Left kidney (tissue), 8 donors: ENCODE measurements around the gene PRIM2. TPM values are rescaled to one million over a fixed set of nuclear protein-coding genes. Genes with fewer than 3 reads are reported as not detected.
"Not testable (repeated sequence)": the region's sequence is repeated elsewhere in the genome, so short reads cannot be mapped to it uniquely, and the experiment has no call there.

Experiments
- DNase-seq: peaks from one replicate; pipeline ENCODE4 v3.0.0-alpha.2; 2013
- long read RNA-seq, 8 donors: transcript quantifications; one replicate each; lab custom pipeline, GENCODE V29; 2026
- polyA plus RNA-seq: library from polyadenylated mRNA; unstranded; fragments of 120-200 nt; gene quantifications from one replicate; pipeline ENCODE4 v1.2.1, GENCODE V29; 2013; ENCODE audit not compliant: insufficient read length

Gene PRIM2
- polyA plus RNA-seq, result 23.0 TPM
- long read RNA-seq, donor 1, partial matches to known transcripts, result 8 of 11 reads
- long read RNA-seq, donor 1, other reads (novel, unspliced or antisense), result 0 of 11 reads
- long read RNA-seq, donor 2, partial matches to known transcripts, result 0 of 2 reads
- long read RNA-seq, donor 2, other reads (novel, unspliced or antisense), result 0 of 2 reads
- long read RNA-seq, donor 3, partial matches to known transcripts, result 0 of 1 reads
- long read RNA-seq, donor 3, other reads (novel, unspliced or antisense), result 0 of 1 reads
- long read RNA-seq, donor 4, result 0 reads
- long read RNA-seq, donor 5, partial matches to known transcripts, result 0 of 3 reads
- long read RNA-seq, donor 5, other reads (novel, unspliced or antisense), result 0 of 3 reads
- long read RNA-seq, donor 6, partial matches to known transcripts, result 0 of 5 reads
- long read RNA-seq, donor 6, other reads (novel, unspliced or antisense), result 0 of 5 reads
- long read RNA-seq, donor 7, transcript PRIM2-207 (14 exons, 2,308 nt), result major isoform, 6 of 6 reads
- long read RNA-seq, donor 7, partial matches to known transcripts, result 0 of 6 reads
- long read RNA-seq, donor 7, other reads (novel, unspliced or antisense), result 0 of 6 reads
- long read RNA-seq, donor 8, partial matches to known transcripts, result 0 of 4 reads
- long read RNA-seq, donor 8, other reads (novel, unspliced or antisense), result 0 of 4 reads

- DNase-seq, result peak; percentile 82
Observed at GRCh38 chr6:57317060-57317943, at the start of gene PRIM2. Gene PRIM2, plus strand, starts transcription at chr6:57317630. Its CDS starts 816 bp downstream, at chr6:57318446.

GRCh38 chr6:57268294-57268640 lies 49.2 kb upstream of the PRIM2 start:
- DNase-seq, result no peak

- DNase-seq, result not testable (repeated sequence)
Observed at GRCh38 chr6:57274113-57274824, 43.2 kb upstream of the PRIM2 start.

- DNase-seq, result no peak
Observed at GRCh38 chr6:57275384-57275783, 42.0 kb upstream of the PRIM2 start.

GRCh38 chr6:57276946-57277345 lies 40.5 kb upstream of the PRIM2 start:
- no peak for DNase-seq

GRCh38 chr6:57278570-57278969 lies 38.9 kb upstream of the PRIM2 start:
- DNase-seq, result no peak

- no peak for DNase-seq
Observed at GRCh38 chr6:57279013-57279412, 38.4 kb upstream of the PRIM2 start.

GRCh38 chr6:57283106-57283505 lies 34.3 kb upstream of the PRIM2 start:
- DNase-seq, result no peak

GRCh38 chr6:57283911-57284455 lies 33.4 kb upstream of the PRIM2 start:
- DNase-seq, result peak; percentile 67

GRCh38 chr6:57288136-57288535 lies 29.3 kb upstream of the PRIM2 start:
- not testable (repeated sequence) for DNase-seq

- DNase-seq, result not testable (repeated sequence)
Observed at GRCh38 chr6:57293472-57293871, 24.0 kb upstream of the PRIM2 start.

GRCh38 chr6:57294862-57295445 lies 22.5 kb upstream of the PRIM2 start:
- DNase-seq, result no peak

- no peak for DNase-seq
Observed at GRCh38 chr6:57297505-57297904, 19.9 kb upstream of the PRIM2 start.

- no peak for DNase-seq
Observed at GRCh38 chr6:57298741-57299140, 18.7 kb upstream of the PRIM2 start.

GRCh38 chr6:57301757-57302156 lies 15.7 kb upstream of the PRIM2 start:
- no peak for DNase-seq

- DNase-seq, result peak; percentile 19
Observed at GRCh38 chr6:57302477-57302876, 15.0 kb upstream of the PRIM2 start.

- DNase-seq, result peak; percentile 27
Observed at GRCh38 chr6:57303931-57304681, 13.3 kb upstream of the PRIM2 start.

- no peak for DNase-seq
Observed at GRCh38 chr6:57305107-57305506, 12.3 kb upstream of the PRIM2 start.

- no peak for DNase-seq
Observed at GRCh38 chr6:57305761-57306160, 11.7 kb upstream of the PRIM2 start.

- DNase-seq, result no peak
Observed at GRCh38 chr6:57306273-57306672, 11.2 kb upstream of the PRIM2 start.
